GM18517 (cell line): ENCODE data around the gene COL23A1.

ENCODE experiments used
- ATAC-seq: cut with Tn5 transposase; IDR thresholded peaks from one replicate; pipeline ENCODE4 v1.9.1; 2021; ENCODE audit warnings: mild to moderate bottlenecking, moderate library complexity; ENCODE audit not compliant: unreplicated experiment

COL23A1 gene

DNA sequence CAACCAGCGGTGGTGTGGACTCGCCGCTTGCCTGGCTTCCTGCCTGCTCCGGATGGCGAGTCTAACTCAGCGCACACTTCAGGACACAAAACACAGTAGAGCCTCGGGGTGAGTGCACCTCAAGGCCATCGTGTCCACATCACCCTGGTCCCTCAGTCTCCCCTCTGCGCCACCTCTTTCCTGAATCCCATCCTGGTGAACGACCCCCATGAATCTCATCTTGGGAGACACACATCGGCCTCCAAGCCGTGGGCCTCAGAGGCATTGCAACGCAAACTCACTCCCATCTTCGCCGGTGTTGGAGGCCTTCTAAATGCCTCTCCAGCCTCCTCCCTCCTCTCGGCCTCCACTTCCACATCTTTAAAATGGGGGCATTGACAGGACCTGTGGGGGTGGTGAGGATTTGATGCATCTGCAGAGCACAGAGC, 124.3 kb downstream of the COL23A1 start:
- no peak for ATAC-seq

DNA sequence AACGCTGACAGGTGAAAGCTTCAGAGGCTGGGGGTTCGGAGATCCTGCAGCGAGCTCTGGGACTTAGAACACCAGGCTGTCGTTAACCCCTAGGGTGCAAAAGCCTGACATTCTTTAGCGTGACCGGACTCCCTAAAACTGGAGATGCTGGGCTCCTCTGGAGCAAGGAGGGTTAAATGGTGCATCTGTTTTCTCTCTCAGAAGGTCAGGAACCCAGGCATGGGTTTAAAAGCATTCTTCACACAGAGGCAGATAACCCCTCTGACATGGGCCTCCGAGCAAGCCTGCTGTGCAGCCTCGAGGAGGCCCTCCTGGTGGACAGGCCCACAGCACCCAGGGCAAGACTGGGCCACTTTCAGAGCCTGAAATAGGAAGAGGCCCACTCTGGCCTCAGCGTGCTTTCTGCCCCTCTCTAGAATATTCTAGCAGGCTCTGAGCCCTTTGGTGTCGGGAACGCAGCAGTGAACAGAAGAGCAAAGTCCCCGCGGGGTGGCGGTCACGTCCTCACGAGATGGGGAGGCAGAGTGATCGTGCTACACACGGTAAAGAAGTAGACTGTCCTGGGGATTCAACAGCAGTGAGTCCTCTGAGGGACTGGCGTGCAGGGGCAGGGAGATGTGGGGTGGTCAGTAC, 124.8 kb downstream of the COL23A1 start:
- ATAC-seq: no peak

DNA sequence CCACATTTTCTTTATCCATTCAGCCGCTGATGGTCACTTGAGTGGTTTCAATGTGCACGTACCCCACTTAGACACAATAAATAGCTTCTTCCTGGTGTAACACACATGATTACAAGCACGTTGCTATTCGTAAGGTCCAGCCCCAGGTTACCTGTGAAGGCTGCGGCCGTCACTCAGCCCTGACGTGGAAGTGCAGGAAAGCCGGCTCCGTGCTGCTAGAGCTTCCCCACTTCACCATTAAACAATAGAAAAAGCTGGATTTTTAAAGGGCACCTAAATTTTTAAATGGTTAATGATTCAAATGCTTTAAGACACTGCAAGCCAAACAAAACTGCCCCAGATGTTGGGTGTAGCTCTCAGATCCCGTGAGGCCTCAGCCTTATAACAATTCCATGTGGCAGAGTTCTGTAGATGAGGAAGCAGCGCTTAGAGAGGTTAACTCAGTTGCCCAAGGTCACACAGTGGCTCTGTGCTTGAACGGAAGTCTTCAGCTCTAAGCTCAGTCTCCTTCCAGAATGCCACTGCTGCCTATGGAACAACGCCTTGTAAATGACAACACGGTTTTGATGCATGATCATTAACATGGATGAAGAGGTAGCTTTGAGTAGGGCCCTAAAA, 125.7 kb downstream of the COL23A1 start:
- no peak for ATAC-seq

DNA sequence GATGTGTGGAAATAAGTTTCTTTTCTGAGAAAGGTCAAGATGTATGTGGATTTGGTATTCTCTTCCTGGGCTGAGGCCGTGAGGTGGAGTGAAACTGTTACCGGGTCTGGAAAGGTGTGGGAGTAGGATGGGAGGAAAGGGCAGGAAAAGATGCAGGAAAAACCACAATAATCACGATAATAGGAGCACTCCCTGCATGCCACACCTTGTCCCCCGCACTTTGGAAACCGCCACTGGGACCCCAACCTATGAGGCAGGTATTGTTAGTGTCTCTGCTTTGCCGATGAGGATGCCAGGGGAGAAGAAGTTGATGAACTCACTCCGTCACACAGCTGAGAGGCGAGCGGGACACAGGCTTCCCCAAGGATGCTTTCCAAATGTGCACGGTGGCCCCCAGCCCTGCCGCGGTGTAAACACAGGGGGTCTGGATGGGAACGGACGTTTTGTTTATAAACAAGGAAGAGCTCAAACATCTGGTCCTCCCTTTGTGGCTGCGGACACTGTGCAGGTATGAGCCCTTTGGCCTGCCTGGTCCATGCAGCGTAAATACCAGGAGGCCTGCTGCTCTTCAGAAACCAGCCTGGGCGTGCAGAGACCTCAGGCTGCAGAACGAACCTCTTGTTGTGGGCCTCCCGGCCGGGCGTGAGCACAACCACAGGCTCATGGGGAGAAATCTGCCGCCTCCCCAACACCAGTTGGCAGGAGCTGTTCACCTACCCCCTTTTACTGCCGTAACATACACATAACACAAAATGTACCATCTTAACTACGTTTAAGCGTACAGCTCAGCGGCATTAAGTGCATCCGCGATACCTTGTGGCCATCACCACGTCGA, 126.7 kb downstream of the COL23A1 start:
- ATAC-seq: no peak

DNA sequence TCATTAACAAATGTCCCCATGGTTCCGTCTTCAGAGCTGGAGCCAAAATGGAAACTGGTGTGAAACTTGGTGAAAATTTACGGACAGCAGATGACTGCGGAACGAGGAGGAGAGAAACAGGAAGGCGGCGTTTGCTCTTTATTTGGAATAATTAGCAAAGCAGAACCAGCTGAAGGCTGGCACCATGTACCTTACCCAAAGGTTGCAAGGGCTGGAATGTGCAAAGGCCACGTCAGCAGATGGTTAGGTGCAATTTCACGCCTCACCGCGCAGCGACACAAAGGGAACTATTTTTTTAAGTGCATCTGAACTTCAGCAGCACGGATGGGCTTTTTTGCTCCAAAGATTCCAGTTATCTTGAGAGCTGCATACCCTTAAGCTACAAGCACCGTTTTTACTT, 127.4 kb downstream of the COL23A1 start:
- no peak for ATAC-seq

DNA sequence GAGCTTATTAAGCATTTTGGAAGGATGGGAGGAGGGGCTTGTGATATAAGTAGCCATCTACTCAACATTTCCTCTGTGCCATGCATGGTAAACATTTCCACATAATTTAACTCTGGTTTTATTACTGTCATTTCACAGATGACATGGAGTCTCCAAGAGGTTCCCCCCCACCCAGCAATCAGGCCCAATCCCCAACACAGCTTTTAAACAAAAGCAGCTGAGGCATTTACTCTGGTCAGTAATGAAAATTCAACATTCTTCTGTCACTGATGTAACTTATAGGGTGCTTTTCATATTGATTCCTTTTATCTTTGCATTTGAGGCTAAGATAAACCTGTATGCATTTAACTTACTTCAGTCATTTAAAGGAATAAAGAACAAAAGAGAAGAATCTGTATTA, 128.1 kb downstream of the COL23A1 start:
- no peak for ATAC-seq

DNA sequence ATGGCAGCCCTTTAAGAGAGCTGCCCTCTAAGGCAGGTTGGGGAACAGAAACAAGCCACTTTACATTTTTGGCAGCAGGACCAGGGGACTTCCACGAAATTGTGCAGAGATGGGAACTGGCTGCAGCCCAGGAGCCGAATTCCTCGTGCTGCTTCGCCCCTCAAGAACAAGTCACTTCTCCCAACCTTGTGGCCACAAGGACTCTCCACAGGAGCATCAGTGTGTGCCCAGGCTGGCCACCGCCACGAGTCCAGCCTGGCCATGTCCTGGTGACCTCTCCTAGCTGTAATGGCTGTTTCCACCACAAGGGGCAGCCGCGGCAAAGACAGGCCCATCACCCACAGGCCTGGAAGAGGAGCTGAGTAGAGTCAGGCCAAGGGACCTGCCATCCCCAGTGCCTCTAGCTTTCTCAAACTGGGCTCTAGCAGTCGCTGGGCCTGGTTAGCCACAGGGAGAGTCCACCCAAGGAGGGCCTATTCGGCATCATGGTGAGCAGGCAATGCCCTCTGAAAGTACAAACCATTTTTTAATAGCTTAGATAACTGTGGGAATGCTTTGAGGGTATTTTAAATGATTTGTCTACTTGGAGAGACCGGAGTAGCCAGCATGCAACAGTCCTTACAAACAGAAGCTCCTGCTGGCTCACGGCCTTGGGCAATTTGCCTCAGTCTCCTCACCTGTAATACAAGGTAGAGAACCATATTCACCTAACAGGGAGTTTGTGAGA, 129.0 kb downstream of the COL23A1 start:
- no peak for ATAC-seq

DNA sequence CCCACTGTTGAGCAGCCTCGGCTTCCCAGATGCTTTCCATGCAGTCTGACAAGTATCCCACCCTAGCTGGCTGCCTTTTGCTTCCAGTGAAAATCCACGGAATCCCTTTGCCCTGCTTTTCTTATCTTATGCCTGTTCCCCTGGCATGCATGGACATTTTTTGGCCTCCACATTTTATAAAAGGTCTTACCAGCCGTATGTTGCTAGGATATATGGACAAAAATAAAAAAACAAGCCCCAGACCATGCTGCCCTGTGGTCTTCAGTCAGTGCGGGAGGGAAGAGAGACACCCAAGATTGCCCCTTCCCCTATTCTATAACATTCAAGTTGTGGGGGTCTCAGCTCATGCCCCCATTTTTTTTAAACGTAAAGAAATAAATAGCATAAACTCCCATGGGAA, 129.6 kb downstream of the COL23A1 start:
- ATAC-seq: no peak

DNA sequence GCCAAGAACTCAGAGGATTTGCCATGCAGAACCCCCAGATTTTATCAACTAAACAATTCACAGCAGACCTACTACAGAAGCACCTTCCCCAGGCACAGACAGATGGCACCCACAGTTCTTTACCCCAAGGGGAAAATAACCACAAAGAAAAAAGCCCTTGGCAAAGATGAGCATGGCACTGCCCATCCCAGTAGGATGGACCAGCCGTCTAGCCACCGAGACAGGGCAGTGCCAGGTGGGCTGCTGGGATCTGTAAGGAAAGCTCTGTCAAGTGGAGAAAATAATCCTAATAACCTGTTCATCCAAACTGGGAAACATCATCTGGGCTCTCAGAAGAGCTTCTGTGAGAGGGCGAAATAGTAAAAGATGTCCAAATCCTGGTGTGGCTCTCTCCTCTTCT, 130.0 kb downstream of the COL23A1 start:
- no peak for ATAC-seq

DNA sequence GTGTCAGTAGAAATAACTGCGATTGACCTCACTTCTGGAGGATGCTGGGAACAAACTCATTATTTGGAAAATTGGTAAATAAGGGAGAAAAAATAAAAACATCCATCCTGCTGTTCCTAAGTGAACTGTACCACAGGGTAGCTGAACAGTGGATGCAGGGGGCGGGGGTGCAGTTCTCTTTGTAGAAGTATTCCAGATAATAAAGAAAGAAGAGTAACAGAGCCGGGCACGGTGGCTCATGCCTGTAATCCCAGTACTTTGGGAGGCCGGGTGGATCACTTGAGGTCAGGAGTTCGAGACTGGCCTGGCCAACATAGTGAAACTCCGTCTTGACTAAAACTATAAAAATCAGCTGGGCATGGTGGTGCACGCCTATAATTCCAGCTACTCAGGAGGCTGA, 132.1 kb downstream of the COL23A1 start:
- no peak for ATAC-seq

DNA sequence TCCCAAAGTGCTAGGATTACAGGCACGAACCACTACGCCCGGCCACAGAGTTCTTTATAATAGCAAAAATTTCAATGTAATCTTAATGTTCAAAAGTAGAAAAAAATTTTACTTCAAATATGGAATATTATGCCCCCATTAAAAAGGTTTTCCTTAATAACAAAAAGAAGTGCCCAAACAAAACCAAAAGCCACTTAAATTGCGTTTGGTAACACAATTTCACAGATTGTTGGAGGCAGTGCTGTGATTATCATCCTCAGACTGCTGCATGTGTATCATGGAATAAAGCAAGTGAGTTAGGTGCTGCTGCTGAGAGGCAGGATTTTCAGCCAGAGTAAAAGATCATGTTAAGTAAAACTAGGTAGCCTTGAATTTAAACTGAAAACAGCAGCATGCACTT, 132.7 kb downstream of the COL23A1 start:
- ATAC-seq: no peak

DNA sequence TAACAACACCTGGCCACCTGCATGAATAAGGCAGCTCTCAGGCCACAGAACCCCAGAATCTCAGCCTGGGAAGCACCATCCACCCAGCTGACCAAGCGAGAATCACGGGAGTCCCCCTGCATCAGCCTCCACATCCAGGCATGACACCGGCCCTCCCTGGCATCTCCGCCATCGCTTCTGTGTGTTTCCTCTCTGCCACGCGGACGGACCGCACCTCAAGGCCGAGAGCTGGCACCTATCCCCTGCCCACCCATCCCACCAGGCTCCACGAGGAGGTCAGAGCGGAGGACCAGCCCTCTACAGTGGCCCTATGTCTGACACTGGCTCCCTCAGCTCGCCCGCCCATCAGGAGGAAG, 134.7 kb downstream of the COL23A1 start:
- no peak for ATAC-seq

DNA sequence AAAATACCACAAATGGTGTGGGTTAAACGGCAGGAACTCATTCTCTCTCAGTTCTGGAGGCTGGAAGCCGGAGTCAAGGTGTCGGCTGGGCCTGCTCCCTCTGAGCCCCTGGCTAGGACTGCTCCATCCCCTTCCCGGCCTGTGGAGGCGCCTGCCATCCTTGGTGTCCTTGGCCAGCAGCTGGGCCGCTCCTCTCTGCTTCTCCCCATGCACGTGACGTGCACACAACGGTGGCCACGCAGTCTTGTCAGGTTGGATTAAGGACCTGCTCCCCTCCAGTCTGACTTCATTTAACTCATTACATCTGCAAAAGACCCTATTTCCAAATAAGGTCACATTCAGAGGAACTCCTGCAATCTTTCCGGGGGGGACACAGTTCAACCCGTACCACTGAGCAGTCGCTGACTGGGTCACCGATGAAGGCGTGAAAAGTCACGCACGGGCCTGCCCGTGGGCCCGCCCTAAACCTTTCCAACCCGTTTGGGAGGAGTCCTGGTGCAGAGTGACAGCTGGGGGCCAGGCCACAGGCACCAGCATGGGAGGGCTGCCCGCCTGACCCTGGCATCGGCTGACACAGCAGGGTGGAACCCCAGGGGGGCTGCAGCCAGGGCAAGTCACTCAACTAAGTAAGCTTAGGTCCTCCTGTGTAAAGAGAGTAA, 135.2 kb downstream of the COL23A1 start:
- ATAC-seq: no peak

DNA sequence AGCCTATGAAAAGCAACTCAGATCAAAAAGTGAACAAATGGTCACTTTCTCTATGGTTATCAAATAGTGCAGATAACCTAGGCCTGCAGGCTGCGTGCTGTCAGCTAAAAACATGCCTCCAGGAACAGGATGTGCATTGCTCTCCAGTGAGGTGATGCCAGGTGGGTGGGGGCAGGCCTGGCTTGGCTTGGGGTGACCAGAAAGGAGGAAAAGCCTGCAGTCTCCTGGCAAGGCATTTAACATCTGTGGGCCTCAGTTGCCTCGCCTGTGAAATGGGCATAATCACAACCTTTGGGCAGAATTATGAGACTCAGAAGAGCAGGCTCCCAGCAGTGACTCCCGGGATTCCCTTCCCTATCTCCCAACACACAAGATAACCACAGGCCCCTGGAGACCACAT, 135.9 kb downstream of the COL23A1 start:
- no peak for ATAC-seq

DNA sequence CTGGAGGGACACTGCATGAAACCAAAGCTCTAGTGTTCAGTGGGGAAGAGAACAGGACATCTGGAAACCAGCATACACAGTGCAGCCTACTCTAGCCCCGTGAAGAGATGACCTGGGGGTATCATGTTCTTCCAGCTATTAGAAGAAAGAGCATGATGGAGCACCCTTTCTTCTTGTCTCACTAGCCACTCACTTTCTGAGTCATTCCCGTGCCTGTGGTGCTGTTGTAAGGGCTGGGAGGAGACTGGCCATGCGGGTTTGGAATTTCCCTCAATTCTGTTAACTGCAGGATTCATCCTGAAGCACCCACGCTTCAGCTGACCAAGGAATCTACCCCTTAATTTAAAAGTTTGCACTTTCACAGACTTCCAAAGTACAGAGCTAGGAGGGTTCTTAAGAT, 137.0 kb downstream of the COL23A1 start:
- no peak for ATAC-seq

DNA sequence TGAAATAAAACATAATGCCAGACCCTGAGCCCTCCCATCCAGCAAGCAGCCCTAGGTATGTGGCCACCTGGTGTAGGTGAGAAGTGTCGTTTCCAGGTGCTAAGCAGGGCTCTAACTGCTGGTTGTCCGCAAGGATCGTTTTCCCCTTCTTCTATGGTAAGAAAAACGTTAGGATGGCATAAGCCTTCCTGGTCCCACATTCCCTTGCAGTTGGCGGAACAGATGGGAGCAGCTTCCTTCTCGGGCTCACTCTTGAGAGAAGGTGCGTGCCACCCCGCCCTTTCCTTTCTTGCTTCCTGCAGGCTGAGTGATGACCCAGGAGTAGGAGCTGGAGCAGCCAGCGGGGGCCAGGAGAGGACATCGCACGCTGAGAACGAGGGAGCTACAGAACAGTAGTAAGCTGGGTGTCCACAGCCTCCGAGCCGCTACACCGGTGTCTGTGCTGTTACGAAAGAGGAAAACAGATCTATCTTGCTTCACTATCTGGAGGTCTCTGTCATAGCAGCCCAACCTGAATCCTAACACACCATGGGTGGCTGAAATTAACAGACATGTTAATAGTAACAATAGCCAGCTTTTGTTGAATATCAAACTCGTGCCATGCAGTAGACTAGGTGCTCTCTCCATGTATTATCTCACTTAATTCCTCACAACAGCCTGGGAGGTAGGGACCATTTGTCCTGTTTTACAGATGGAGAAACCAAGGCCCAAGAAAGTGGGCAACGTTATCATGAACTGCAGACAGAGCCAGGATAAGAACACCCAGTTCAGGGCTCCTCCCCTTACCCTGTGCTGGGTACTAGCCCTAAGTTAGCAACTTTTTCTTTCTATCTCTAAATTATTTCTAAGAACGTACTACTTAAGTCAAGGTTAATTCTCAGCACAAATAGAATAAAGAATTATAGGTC, 139.8 kb downstream of the COL23A1 start:
- no peak for ATAC-seq

DNA sequence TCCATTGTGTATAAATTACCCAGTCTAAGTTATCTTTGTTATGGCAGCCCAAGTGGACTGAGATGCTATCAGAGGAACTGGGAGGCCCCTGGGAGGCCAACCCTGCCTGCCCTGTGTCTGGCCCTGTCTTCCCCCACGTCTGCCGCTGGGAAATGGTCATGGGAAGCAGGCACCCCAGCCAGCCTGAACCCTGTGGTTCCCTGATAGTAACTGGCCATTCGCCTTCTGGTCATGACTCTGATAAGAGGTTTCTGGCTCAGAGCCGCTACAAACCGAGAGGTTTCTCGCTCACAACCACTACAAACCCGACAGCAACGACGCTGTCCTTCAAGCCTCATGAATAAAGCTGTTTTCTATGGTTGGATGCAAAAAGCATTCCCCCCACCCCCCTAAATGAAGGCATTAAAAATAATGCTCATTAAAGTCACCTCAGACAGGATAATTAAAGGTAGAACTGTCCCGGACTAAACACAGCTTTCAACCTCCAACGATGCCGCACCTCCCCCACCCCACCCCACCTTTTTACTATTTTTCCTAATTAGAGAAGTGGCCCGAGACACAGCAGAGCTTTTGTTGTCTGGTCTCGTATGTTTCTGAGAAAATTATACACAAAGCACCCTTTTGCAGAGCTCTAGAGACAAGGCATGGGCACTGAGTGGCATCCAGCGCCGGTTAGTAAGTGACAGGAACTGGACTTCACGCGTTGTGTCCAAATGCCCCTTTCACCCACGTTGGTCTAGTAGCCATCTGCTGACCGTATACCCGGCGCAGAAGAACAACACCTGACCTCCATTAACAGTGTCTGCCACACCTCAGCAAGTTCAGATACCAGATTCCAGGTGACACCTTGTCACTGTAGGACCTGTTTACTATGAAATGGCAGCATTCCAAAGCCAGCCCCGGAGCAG, 140.8 kb downstream of the COL23A1 start:
- no peak for ATAC-seq

DNA sequence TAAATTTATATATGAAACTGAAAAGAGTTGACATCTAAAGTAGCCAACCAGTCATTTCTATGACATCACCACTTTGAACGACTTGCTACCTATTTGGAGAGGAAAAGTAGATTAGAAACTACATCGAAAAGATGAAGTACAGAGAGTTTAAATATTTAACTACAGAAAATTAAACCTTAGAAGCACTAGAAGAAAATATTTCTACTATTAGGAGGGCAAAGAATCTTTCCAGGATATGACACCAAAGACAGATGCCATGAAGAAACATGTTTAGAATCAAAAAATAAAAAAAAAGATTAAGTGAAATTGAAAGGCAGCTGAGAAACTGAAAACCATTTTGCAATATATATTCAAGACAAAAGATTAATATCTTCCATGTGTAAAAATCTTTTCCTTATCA, 144.7 kb downstream of the COL23A1 start:
- ATAC-seq: no peak
